DND-41 (cell line): ENCODE data around the gene ABCA8.

Experiments used
- EZH2 ChIP-seq: IDR thresholded peaks from 3 replicates; pipeline ENCODE4 v1.6.1; 2012; ENCODE audit warnings: borderline replicate concordance, low read depth, mild to moderate bottlenecking, moderate library complexity, low read length, inconsistent platforms; ENCODE audit not compliant: severe bottlenecking
- TF ChIP-seq, protein P1 (sequence below): IDR thresholded peaks from 2 replicates; pipeline ENCODE4 v1.5.1; 2012; ENCODE audit warnings: borderline replicate concordance, low read length, moderate library complexity, mild to moderate bottlenecking; ENCODE audit not compliant: poor library complexity, severe bottlenecking; ENCODE audit errors: extremely low read depth

- TF ChIP-seq, protein P1, sequence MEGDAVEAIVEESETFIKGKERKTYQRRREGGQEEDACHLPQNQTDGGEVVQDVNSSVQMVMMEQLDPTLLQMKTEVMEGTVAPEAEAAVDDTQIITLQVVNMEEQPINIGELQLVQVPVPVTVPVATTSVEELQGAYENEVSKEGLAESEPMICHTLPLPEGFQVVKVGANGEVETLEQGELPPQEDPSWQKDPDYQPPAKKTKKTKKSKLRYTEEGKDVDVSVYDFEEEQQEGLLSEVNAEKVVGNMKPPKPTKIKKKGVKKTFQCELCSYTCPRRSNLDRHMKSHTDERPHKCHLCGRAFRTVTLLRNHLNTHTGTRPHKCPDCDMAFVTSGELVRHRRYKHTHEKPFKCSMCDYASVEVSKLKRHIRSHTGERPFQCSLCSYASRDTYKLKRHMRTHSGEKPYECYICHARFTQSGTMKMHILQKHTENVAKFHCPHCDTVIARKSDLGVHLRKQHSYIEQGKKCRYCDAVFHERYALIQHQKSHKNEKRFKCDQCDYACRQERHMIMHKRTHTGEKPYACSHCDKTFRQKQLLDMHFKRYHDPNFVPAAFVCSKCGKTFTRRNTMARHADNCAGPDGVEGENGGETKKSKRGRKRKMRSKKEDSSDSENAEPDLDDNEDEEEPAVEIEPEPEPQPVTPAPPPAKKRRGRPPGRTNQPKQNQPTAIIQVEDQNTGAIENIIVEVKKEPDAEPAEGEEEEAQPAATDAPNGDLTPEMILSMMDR = peak; percentile 58
- TF ChIP-seq EZH2 = no peak
Measured at GRCh38 chr17:68972119-68972704, 17.0 kb upstream of the ABCA8 start.
